ENCODE results near the gene NPL. TPM values are rescaled to one million over a fixed set of nuclear protein-coding genes. Genes with fewer than 3 reads are reported as not detected.

NPL gene
- total RNA-seq, 3 donors from 2014 or later (not counting 1 experiment from before 2014, with no cell fraction given): 5.2 to 10.6 (median 6.8) TPM

DNA sequence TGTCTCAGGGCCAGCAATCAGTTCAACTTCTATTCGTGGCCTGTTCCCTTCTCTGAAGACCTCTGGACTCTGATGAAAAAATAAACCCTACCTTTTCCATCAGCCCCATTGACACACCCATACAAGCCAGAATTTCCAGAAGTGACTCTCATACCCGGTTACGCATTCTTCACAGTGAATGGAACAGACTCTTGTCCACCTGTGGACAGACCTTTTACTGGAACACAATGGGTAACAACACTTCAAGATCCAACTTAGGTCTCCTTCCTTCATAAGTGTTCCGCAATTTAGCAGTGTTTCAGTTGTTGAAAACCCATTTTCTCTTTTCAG lies 2.6 kb upstream of the NPL start:
- H3K27me3 Mint-ChIP-seq (ENCODE audit: low read depth in 2 of 2): peaks cover 14 to 38% of the 10 kb centered on the region in 2 donors
- Histone ChIP-seq H3K4me3 (ENCODE audit: low read length) (no peak overlapping the region), H3K27me3 (ENCODE audit: control insufficient read depth, insufficient read depth, low read length) (peaks cover 5% of the 10 kb centered on the region), H3K27ac (ENCODE audit: low read length) (no peak overlapping the region), H3K9me3 (ENCODE audit: control insufficient read depth, insufficient read depth, low read length) (no peaks in the 10 kb centered on the region), H3K36me3 (ENCODE audit: control insufficient read depth, insufficient read depth, low read length) (no peaks in the 10 kb centered on the region), H3K4me1 (ENCODE audit: control insufficient read depth, insufficient read depth, low read length) (peaks cover 9% of the 10 kb centered on the region)
- no peak overlapping the region for H3K4me3 Mint-ChIP-seq
- DNase-seq (no peak), ATAC-seq (no peak)
- no peak overlapping the region for H3K27ac Mint-ChIP-seq
- TF ChIP-seq, protein P1, sequence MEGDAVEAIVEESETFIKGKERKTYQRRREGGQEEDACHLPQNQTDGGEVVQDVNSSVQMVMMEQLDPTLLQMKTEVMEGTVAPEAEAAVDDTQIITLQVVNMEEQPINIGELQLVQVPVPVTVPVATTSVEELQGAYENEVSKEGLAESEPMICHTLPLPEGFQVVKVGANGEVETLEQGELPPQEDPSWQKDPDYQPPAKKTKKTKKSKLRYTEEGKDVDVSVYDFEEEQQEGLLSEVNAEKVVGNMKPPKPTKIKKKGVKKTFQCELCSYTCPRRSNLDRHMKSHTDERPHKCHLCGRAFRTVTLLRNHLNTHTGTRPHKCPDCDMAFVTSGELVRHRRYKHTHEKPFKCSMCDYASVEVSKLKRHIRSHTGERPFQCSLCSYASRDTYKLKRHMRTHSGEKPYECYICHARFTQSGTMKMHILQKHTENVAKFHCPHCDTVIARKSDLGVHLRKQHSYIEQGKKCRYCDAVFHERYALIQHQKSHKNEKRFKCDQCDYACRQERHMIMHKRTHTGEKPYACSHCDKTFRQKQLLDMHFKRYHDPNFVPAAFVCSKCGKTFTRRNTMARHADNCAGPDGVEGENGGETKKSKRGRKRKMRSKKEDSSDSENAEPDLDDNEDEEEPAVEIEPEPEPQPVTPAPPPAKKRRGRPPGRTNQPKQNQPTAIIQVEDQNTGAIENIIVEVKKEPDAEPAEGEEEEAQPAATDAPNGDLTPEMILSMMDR (IDR thresholded peaks at IDR 0.05): no peak
- H3K9me3 Mint-ChIP-seq: no peaks in the 10 kb centered on the region
- H3K4me1 Mint-ChIP-seq: peaks cover 17 to 20% of the 10 kb centered on the region in 2 donors
- WGBS (ENCODE audit: insufficient coverage): 74% methylated on average over 4 of the region's 4 CpGs
- intact Hi-C loops (cut with micrococcal nuclease): no loop called here
- H3K36me3 Mint-ChIP-seq: no peaks in the 10 kb centered on the region

- Mint-ChIP-seq H3K4me3 (no peak overlapping the region), H3K36me3 (no peaks in the 10 kb centered on the region), H3K27me3 (ENCODE audit: low read depth in 2 of 2) (peaks cover 7 to 20% of the 10 kb centered on the region in 2 donors), H3K4me1 (peaks cover 12 to 13% of the 10 kb centered on the region in 2 donors), H3K27ac (no peak overlapping the region), H3K9me3 (no peaks in the 10 kb centered on the region)
- Histone ChIP-seq H3K4me1 (ENCODE audit: control insufficient read depth, insufficient read depth, low read length) (peaks cover 9% of the 10 kb centered on the region), H3K36me3 (ENCODE audit: control insufficient read depth, insufficient read depth, low read length) (no peaks in the 10 kb centered on the region), H3K9me3 (ENCODE audit: control insufficient read depth, insufficient read depth, low read length) (no peaks in the 10 kb centered on the region), H3K27me3 (ENCODE audit: control insufficient read depth, insufficient read depth, low read length) (peaks cover 5% of the 10 kb centered on the region), H3K27ac (ENCODE audit: low read length) (no peak overlapping the region), H3K4me3 (ENCODE audit: low read length) (no peak overlapping the region)
- TF ChIP-seq, protein P1 (IDR thresholded peaks at IDR 0.05): no peak
- DNase-seq (no peak), ATAC-seq (no peak)
- intact Hi-C loops (cut with micrococcal nuclease): no loop called here
- WGBS (ENCODE audit: insufficient coverage): 95% methylated on average over 7 of the region's 8 CpGs
Measured at GRCh38 chr1:182791281-182792179, 2.0 kb downstream of the NPL start.

GRCh38 chr1:182794091-182794490 lies 4.5 kb downstream of the NPL start:
- H3K4me1 ChIP-seq (ENCODE audit: control insufficient read depth, insufficient read depth, low read length): peaks cover 7% of the 10 kb centered on the region
- TF ChIP-seq, protein P1 (IDR thresholded peaks at IDR 0.05): no peak
- ATAC-seq (no peak), DNase-seq (no peak)
- peaks cover 0 to 3% of the 10 kb centered on the region in 2 donors for H3K27me3 Mint-ChIP-seq (ENCODE audit: low read depth in 2 of 2)
- H3K9me3 Mint-ChIP-seq: no peaks in the 10 kb centered on the region
- H3K36me3 Mint-ChIP-seq: no peaks in the 10 kb centered on the region
- H3K4me3 ChIP-seq (ENCODE audit: low read length): no peak overlapping the region
- H3K27me3 ChIP-seq (ENCODE audit: control insufficient read depth, insufficient read depth, low read length): peaks cover 5% of the 10 kb centered on the region
- H3K4me3 Mint-ChIP-seq: no peak overlapping the region
- peaks cover 7 to 9% of the 10 kb centered on the region in 2 donors for H3K4me1 Mint-ChIP-seq
- H3K27ac Mint-ChIP-seq: no peak overlapping the region
- no peak overlapping the region for H3K27ac ChIP-seq (ENCODE audit: low read length)
- no peaks in the 10 kb centered on the region for H3K9me3 ChIP-seq (ENCODE audit: control insufficient read depth, insufficient read depth, low read length)
- H3K36me3 ChIP-seq (ENCODE audit: control insufficient read depth, insufficient read depth, low read length): no peaks in the 10 kb centered on the region
- WGBS (ENCODE audit: insufficient coverage): 80% methylated on average over 1 of the region's 2 CpGs
- intact Hi-C loops (cut with micrococcal nuclease): no loop called here

Measured in natural killer cell (primary cell).